Neural cell (in vitro differentiated cells): Measurements from ENCODE around the gene BIRC7.

Experiments
- EP300 ChIP-seq: fragments of 450-650 bp; conservative IDR thresholded peaks from 2 replicates; pipeline ENCODE4 v1.6.1; 2014; ENCODE audit warnings: antibody characterized with exemption, mild to moderate bottlenecking, moderate library complexity; ENCODE audit not compliant: poor library complexity, severe bottlenecking
- EZH2 ChIP-seq: fragments of 200-600, 300-800 bp; shearing (Covaris generic), sonication (generic); IDR thresholded peaks from 2 replicates; pipeline ENCODE4 v1.6.1; 2014; ENCODE audit warnings: antibody characterized with exemption, low read length, borderline replicate concordance, mild to moderate bottlenecking; ENCODE audit not compliant: insufficient read depth, poor library complexity, severe bottlenecking
- MXI1 ChIP-seq: fragments of 450-650 bp; conservative IDR thresholded peaks from 2 replicates; pipeline ENCODE4 v1.6.1; 2014; ENCODE audit warnings: antibody characterized with exemption, mild to moderate bottlenecking; ENCODE audit not compliant: poor library complexity, severe bottlenecking
- POLR2AphosphoS5 ChIP-seq: IDR thresholded peaks from 2 replicates; pipeline ENCODE4 v1.6.1; 2012
- RAD21 ChIP-seq: fragments of 450-650 bp; conservative IDR thresholded peaks from 2 replicates; pipeline ENCODE4 v1.6.1; 2014; ENCODE audit warnings: antibody characterized with exemption, mild to moderate bottlenecking, moderate library complexity
- SMC3 ChIP-seq: fragments of 450-650 bp; conservative IDR thresholded peaks from 2 replicates; pipeline ENCODE4 v1.6.1; 2014; ENCODE audit warnings: antibody characterized with exemption, mild to moderate bottlenecking, moderate library complexity; ENCODE audit not compliant: poor library complexity
- TAF1 ChIP-seq: IDR thresholded peaks from 2 replicates; pipeline ENCODE4 v1.6.1; 2012; ENCODE audit warnings: low read depth
- TF ChIP-seq, protein P1 (sequence below): fragments of 450-650 bp; IDR thresholded peaks from 2 replicates; pipeline ENCODE4 v1.5.1; 2014; ENCODE audit warnings: antibody characterized with exemption, mild to moderate bottlenecking, moderate library complexity; ENCODE audit not compliant: poor library complexity, severe bottlenecking

DNA sequence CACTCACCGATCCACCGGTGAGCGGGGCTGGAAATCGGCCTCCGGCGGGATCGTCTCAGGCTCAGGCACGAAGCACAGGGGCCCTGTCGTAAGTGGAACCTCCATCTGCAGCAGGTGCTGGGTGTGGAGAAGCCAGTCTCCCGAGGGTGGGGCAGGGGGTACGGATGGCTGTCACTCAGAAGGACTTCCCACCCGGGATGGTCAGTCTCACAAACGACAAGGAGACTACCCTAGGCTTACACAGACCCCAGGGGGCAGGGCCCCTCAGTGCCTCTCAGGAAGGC lies 47.6 kb upstream of the BIRC7 start:
- TF ChIP-seq RAD21 (no peak), POLR2AphosphoS5 (no peak), EZH2 (no peak), SMC3 (no peak), MXI1 (no peak), EP300 (no peak), TAF1 (no peak)
- TF ChIP-seq, protein P1, sequence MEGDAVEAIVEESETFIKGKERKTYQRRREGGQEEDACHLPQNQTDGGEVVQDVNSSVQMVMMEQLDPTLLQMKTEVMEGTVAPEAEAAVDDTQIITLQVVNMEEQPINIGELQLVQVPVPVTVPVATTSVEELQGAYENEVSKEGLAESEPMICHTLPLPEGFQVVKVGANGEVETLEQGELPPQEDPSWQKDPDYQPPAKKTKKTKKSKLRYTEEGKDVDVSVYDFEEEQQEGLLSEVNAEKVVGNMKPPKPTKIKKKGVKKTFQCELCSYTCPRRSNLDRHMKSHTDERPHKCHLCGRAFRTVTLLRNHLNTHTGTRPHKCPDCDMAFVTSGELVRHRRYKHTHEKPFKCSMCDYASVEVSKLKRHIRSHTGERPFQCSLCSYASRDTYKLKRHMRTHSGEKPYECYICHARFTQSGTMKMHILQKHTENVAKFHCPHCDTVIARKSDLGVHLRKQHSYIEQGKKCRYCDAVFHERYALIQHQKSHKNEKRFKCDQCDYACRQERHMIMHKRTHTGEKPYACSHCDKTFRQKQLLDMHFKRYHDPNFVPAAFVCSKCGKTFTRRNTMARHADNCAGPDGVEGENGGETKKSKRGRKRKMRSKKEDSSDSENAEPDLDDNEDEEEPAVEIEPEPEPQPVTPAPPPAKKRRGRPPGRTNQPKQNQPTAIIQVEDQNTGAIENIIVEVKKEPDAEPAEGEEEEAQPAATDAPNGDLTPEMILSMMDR = no peak
